ENCODE measurements around the gene ATG4D.

ATG4D gene

DNA sequence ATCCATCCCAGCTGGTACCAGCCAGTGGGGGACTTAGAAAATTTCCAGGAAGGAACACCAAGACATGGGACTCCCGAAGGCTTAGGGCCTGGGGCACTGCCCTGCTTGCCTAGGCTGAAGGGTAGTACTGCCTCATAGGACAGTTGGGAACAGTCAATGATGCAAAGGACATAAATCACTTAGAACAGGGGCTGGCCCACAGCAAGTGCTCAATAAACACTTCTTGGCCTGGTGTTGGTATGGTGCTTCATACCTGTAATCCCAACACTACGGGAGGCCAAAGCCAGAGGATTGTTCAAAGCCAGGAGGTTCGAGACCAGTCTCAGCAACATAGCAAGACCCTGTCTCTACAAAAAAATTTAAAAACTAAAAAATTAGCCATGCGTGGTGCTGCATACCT is 46.3 kb upstream of the ATG4D start:
- ChIA-PET POLR2A (interaction anchor here (0.7 kb wide), 1 partner anchor 70 kb away, joined by 4 read pairs; no protein-coding TSS in a partner anchor), CTCF (interaction anchor here (0.6 to 1.0 kb wide), 4 partner anchors 11 to 80 kb away, joined by 3 to 5 read pairs (median 4); no protein-coding TSS in a partner anchor)
- TF ChIP-seq ZNF664 (tag by site-specific recombination; IDR thresholded peaks at IDR 0.05), result peak; percentile 91
- TF ChIP-seq, protein P1, sequence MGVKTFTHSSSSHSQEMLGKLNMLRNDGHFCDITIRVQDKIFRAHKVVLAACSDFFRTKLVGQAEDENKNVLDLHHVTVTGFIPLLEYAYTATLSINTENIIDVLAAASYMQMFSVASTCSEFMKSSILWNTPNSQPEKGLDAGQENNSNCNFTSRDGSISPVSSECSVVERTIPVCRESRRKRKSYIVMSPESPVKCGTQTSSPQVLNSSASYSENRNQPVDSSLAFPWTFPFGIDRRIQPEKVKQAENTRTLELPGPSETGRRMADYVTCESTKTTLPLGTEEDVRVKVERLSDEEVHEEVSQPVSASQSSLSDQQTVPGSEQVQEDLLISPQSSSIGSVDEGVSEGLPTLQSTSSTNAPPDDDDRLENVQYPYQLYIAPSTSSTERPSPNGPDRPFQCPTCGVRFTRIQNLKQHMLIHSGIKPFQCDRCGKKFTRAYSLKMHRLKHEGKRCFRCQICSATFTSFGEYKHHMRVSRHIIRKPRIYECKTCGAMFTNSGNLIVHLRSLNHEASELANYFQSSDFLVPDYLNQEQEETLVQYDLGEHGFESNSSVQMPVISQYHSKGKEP (tag by site-specific recombination; IDR thresholded peaks at IDR 0.05), result no peak
- Histone ChIP-seq H3K4me3 (ENCODE audit: low read depth, low read length) (no peak overlapping the region), H3K36me3 (ENCODE audit: control insufficient read depth in 2 of 2, insufficient read depth in 1 of 2, low read length in 2 of 2) (peaks cover 32 to 60% of the 10 kb centered on the region in 2 experiments; a peak in 2 of 3 replicates), H3K9me3 (ENCODE audit: control insufficient read depth, insufficient read depth, low read depth, low read length) (no peaks in the 10 kb centered on the region), H3K27ac (ENCODE audit: extremely low read depth, low read depth, low read length) (no peak overlapping the region), H3K4me1 (ENCODE audit: control insufficient read depth, insufficient read depth, low read length) (peaks cover 4% of the 10 kb centered on the region; the same call in 1 of the 2 replicates)

DNA sequence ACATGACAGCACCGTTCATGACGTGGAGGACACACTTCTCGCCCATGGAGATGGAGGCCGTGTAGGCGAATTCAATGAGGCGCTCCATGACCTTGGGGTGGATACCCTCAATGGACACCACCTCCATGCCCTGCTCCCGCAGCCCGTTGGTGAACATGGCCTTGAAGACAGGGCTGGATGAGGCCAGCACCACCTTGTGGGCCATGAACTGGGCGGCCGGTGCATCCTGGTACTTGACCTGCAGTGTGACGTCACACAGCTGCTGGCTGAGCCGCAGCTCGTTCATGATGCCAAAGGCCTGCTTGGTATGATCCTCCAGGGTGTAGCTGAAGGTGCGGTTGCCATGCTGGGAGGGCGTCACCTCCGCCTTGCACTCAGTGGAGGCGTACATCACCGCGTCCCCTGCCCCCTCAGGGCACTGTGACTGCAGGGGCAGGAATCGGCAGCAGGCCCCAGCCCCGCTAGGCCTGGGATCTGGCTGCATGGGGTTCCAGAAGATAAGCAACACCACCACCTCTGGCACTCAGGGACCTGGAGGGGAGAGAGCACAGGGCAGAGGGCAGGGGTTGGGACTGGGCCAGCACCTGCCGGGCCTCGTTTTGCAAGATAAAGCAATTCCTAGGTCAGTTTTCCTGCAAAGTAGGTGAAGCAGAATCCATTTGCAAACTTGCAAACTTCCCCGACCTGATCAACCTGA is 44.0 kb upstream of the ATG4D start:
- POLR2A ChIA-PET, result interaction anchor here (0.6 to 1.5 kb wide), 3 partner anchors 53 to 278 kb away, joined by 3 to 4 read pairs (median 3); no protein-coding TSS in a partner anchor
- TF ChIP-seq MEIS1 (CRISPR knock-in tag; IDR thresholded peaks at IDR 0.05; ENCODE audit: borderline replicate concordance), result no peak
- TF ChIP-seq ZNF48 (tag by site-specific recombination; IDR thresholded peaks at IDR 0.05), result no peak
- peak; percentile 42; the same call in 1 of the 2 replicates for TF ChIP-seq ZIC2 (tag by site-specific recombination; IDR thresholded peaks at IDR 0.05)
- no peak for TF ChIP-seq ZNF521 (tag by site-specific recombination; IDR thresholded peaks at IDR 0.05)
- no peak for TF ChIP-seq KLF10 (tag by site-specific recombination; IDR thresholded peaks at IDR 0.05)
- H3K9me3 ChIP-seq (ENCODE audit: control insufficient read depth, insufficient read depth, low read depth, low read length), result no peaks in the 10 kb centered on the region
- H3K27ac ChIP-seq (ENCODE audit: extremely low read depth, low read depth, low read length), result no peak overlapping the region
- CTCF ChIA-PET, result interaction anchor here (0.6 to 1.7 kb wide), 3 partner anchors 21 to 164 kb away, joined by 3 to 5 read pairs (median 3); no protein-coding TSS in a partner anchor
- peaks cover 31 to 49% of the 10 kb centered on the region in 2 experiments; a peak in 2 of 3 replicates for H3K36me3 ChIP-seq (ENCODE audit: control insufficient read depth in 2 of 2, insufficient read depth in 1 of 2, low read length in 2 of 2)
- H3K4me1 ChIP-seq (ENCODE audit: control insufficient read depth, insufficient read depth, low read length), result peaks cover 4% of the 10 kb centered on the region; the same call in 1 of the 2 replicates
- no peak overlapping the region for H3K4me3 ChIP-seq (ENCODE audit: low read depth, low read length)

DNA sequence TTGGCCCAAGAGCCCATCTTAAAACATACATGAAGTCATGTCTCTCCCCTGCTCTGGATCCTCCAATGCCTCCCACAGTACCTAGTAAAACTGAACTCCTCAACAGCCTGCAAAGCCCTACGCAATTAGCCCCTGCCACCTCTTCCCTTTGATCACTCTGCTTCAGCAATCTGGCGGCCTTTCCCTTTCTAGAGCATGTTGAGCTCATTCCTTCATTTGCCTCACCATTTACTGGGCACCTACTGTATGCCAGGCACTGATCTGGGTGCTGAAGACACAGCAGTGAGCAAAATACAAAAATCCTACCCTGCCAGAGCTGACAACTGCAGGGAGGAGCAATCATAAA is 43.5 kb upstream of the ATG4D start:
- Histone ChIP-seq H3K4me1 (ENCODE audit: control insufficient read depth, insufficient read depth, low read length) (peaks cover 4% of the 10 kb centered on the region; the same call in 1 of the 2 replicates), H3K36me3 (ENCODE audit: control insufficient read depth in 2 of 2, insufficient read depth in 1 of 2, low read length in 2 of 2) (peaks cover 26 to 44% of the 10 kb centered on the region in 2 experiments; a peak in 2 of 3 replicates), H3K4me3 (ENCODE audit: low read depth, low read length) (no peak overlapping the region), H3K27ac (ENCODE audit: extremely low read depth, low read depth, low read length) (no peak overlapping the region), H3K9me3 (ENCODE audit: control insufficient read depth, insufficient read depth, low read depth, low read length) (no peaks in the 10 kb centered on the region)
- no peak for TF ChIP-seq FEZF1 (tag by site-specific recombination; IDR thresholded peaks at IDR 0.05)
- peak; percentile 98 for TF ChIP-seq ZFP3 (tag by site-specific recombination; IDR thresholded peaks at IDR 0.05; ENCODE audit: low read depth)
- ChIA-PET CTCF (interaction anchor here (0.6 to 1.7 kb wide), 6 partner anchors 16 to 165 kb away, joined by 3 to 6 read pairs (median 4); no protein-coding TSS in a partner anchor), POLR2A (interaction anchor here (0.6 to 1.5 kb wide), 3 partner anchors 53 to 277 kb away, joined by 3 to 4 read pairs (median 3); no protein-coding TSS in a partner anchor)

DNA sequence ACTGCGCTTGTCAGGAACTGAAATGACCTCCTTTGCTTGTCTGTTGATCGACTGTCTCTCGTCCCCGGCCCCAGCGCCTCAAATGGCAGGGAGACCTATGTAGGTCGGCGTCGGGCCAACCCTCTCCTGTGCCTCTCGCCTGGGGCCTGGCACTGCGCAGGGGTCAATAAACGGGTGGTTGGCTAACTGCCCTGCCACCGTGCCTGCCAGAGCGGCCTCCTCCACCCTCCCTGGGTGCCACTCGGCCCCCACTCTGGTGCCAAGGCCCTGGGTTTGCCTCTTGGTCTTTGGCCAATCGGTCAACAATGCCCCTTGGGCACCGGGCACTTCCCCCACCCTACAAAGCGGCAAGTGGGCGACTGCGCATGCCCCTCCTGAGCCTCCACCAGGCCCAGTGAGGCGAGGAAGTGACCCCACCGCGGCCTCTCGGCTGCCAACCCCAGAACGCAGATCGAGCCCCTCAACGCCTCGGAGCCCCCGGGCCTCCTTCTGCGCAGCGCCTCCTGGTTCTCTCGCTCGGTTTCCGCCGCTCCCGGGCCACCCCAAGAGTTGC is 41.7 kb upstream of the ATG4D start:
- POLR2A ChIA-PET, result no interaction called here
- Histone ChIP-seq H3K36me3 (ENCODE audit: control insufficient read depth in 2 of 2, insufficient read depth in 1 of 2, low read length in 2 of 2) (peaks cover 9 to 31% of the 10 kb centered on the region in 2 experiments; a peak in 2 of 3 replicates), H3K4me3 (ENCODE audit: low read depth, low read length) (peak overlapping the region; percentile 85), H3K9me3 (ENCODE audit: control insufficient read depth, insufficient read depth, low read depth, low read length) (no peaks in the 10 kb centered on the region), H3K4me1 (ENCODE audit: control insufficient read depth, insufficient read depth, low read length) (peaks cover 4% of the 10 kb centered on the region; the same call in 1 of the 2 replicates), H3K27ac (ENCODE audit: extremely low read depth, low read depth, low read length) (peak overlapping the region; percentile 94)
- CTCF ChIA-PET, result interaction anchor here (0.7 to 1.5 kb wide), 3 partner anchors 9 to 18 kb away, joined by 3 to 6 read pairs (median 4); no protein-coding TSS in a partner anchor
- peak; percentile 82 for TF ChIP-seq ZNF2 (tag by site-specific recombination; IDR thresholded peaks at IDR 0.05)
- 0 out of 2 replicates have a peak, but pooled peaks have one; percentile 9 for TF ChIP-seq ZNF629 (tag by site-specific recombination; IDR thresholded peaks at IDR 0.05)
- TF ChIP-seq ZFP37 (tag by site-specific recombination; IDR thresholded peaks at IDR 0.05), result 0 out of 2 replicates have a peak, but pooled peaks have one; percentile 78
- 0 out of 2 replicates have a peak, but pooled peaks have one; percentile 68 for TF ChIP-seq ZNF777 (tag by site-specific recombination; IDR thresholded peaks at IDR 0.05; ENCODE audit: borderline replicate concordance)
- 0 out of 2 replicates have a peak, but pooled peaks have one; percentile 10 for TF ChIP-seq SP3 (tag by site-specific recombination; IDR thresholded peaks at IDR 0.05)
- TF ChIP-seq ZNF610 (tag by site-specific recombination; IDR thresholded peaks at IDR 0.05; ENCODE audit: borderline replicate concordance), result no peak
- peak; percentile 70; the same call in 1 of the 2 replicates for TF ChIP-seq SP7 (tag by site-specific recombination; IDR thresholded peaks at IDR 0.05)
- TF ChIP-seq, protein P2, sequence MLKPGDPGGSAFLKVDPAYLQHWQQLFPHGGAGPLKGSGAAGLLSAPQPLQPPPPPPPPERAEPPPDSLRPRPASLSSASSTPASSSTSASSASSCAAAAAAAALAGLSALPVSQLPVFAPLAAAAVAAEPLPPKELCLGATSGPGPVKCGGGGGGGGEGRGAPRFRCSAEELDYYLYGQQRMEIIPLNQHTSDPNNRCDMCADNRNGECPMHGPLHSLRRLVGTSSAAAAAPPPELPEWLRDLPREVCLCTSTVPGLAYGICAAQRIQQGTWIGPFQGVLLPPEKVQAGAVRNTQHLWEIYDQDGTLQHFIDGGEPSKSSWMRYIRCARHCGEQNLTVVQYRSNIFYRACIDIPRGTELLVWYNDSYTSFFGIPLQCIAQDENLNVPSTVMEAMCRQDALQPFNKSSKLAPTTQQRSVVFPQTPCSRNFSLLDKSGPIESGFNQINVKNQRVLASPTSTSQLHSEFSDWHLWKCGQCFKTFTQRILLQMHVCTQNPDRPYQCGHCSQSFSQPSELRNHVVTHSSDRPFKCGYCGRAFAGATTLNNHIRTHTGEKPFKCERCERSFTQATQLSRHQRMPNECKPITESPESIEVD (tag by site-specific recombination; IDR thresholded peaks at IDR 0.05), result no peak
- TF ChIP-seq, protein P3, sequence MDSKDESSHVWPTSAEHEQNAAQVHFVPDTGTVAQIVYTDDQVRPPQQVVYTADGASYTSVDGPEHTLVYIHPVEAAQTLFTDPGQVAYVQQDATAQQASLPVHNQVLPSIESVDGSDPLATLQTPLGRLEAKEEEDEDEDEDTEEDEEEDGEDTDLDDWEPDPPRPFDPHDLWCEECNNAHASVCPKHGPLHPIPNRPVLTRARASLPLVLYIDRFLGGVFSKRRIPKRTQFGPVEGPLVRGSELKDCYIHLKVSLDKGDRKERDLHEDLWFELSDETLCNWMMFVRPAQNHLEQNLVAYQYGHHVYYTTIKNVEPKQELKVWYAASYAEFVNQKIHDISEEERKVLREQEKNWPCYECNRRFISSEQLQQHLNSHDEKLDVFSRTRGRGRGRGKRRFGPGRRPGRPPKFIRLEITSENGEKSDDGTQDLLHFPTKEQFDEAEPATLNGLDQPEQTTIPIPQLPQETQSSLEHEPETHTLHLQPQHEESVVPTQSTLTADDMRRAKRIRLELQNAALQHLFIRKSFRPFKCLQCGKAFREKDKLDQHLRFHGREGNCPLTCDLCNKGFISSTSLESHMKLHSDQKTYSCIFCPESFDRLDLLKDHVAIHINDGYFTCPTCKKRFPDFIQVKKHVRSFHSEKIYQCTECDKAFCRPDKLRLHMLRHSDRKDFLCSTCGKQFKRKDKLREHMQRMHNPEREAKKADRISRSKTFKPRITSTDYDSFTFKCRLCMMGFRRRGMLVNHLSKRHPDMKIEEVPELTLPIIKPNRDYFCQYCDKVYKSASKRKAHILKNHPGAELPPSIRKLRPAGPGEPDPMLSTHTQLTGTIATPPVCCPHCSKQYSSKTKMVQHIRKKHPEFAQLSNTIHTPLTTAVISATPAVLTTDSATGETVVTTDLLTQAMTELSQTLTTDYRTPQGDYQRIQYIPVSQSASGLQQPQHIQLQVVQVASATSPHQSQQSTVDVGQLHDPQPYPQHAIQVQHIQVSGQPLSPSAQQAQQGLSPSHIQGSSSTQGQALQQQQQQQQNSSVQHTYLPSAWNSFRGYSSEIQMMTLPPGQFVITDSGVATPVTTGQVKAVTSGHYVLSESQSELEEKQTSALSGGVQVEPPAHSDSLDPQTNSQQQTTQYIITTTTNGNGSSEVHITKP (tag by site-specific recombination; IDR thresholded peaks at IDR 0.05), result peak; percentile 59
- TF ChIP-seq ZNF155 (tag by site-specific recombination; IDR thresholded peaks at IDR 0.05), result no peak
